HG03135 (cell line): Measurements from ENCODE around the gene PFKL.
"Not testable (repeated sequence)": the region's sequence is repeated elsewhere in the genome, so short reads cannot be mapped to it uniquely, and the experiment has no call there.

ENCODE experiments used
- ATAC-seq: cut with Tn5 transposase; IDR thresholded peaks from one replicate; pipeline ENCODE4 v1.9.1; 2021; ENCODE audit warnings: mild to moderate bottlenecking, moderate library complexity; ENCODE audit not compliant: unreplicated experiment

Gene PFKL

DNA sequence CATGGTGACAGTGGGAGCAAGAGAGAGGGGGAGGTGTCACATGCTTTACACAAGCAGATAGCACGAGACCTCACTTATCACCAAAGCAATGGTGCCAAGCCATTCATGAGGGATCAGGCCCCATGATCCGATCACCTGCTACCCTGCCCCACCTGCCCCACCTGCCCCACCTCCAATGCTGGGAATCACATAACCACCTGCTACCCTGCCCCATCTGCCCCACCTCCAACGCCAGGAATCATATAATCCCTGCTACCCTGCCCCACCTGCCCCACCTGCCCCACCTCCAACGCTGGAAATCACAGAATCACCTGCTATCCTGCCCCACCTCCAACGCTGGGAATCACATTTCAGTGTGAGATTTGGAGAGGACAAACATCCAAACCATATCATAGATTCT is 24.8 kb upstream of the PFKL start:
- ATAC-seq, result no peak

DNA sequence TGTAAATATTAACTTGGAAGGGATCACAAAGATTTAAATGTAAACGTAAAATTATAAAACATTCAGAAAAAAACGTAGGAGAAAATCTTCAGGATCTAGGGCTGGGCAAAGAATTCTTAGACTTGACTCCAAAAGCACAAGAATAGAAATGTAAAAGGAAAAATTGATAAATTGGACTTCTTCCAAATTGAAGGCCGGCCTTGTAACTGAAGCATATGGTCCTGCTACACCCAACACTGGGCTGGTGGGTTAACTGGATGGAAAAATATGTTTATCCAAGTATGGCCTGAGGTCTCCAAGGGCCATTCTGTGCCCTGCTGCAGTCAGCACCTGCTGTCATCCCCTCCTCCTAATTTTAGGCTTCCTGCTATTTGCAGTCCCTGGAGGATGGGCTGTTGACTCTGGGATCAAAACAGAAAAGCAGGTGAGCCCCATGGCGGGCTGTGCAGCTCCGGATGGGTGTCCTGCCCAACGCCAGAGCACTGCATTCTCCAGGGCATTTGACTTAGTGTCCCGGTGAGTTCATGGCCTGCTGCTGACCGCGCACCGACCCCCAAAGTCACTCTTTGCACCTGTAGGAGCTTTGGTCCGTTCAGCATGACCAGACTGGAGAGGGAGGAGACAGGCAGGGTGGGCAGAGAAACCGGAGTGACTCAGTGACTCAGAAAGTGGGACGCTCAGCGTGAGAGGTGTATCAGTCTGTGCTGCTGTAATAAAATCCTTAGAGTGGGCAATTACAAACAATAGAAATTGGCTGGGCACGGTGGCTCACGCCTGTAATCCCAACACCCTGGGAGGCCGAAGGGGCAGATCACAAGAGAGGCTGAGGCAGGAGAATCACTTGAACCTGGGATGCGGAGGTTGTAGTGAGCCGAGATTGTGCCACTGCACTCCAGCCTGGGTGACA is 20.2 kb upstream of the PFKL start:
- ATAC-seq, result no peak

DNA sequence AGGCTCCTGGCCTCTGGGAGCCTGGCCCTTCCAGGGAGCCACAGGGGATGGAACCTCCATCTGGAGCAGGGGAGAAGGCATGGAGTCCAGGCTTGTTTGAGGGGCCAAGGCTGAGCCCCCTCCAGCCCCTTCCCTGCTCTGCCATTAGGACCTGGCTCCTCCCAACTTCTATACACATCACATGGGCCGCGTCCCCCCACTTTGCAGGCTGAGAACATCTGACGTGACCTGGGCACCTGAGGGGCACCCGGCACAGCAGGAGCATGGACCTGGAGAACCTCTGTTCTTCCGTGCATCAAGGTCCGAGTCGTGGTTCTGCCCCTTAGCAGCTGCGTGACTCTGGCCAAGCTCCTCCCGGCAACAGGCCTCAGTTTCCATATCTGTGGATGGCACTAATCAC is 18.1 kb upstream of the PFKL start:
- ATAC-seq, result no peak

DNA sequence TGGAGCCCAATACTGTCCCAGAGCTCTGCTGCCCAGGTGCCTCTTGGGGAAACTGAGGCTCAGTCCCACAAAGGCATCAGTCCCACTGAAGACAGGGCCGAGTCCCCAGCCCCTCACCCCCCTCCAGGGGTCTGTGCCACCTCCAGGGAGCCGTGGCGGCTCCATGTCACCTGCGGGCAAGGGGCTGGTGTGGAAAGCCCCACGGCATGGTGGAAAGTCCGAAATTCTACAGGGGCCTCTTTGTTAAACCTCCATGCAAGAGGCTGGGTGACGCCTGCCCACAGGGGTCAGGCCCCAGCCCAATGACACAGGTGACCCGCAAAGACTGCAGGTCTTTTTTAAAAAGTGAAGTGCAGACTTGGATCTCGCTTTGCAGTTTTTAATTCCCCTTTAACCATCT is 17.5 kb upstream of the PFKL start:
- no peak for ATAC-seq

DNA sequence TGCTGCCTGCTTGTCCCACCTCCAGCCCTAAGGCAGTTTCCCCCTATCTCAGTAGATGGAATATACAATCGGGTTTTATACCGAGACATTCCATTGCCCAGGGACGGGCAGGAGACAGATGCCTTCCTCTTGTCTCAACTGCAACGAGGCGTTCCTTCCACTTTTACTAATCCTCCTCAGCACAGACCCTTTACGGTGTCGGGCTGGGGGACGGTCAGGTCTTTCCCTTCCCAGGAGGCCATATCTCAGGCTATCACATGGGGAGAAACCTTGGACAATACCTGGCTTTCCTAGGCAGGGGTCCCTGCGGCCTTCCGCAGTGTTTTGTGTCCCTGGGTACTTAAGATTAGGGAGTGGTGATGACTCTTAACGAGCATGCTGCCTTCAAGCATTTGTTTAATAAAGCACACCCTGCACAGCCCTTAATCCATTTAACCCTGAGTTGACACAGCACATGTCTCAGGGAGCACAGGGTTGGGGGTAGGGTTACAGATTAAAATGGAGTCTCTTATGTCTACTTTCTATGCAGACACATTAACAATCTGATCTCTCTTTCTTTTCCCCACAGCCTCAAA is 16.6 kb upstream of the PFKL start:
- not testable (repeated sequence) for ATAC-seq

DNA sequence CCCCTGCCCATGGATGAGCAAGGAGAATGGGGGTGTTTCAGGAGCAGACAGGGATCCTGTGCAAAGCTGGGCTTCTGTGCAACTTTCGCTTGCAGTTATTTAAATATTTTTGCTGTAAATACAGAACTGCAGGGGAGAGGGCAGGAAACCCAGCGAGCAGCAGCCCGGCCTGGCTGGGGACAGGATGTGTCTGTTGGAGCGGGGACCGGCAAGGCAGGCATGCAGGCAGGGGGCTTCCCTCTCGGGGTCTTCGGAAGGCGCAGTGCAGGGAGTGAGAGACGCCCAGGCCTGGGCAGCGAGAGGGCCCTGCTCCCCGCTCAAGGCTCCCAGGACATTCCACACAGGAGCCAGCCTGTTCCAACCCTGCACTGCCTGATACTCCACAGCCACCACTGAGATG is 15.9 kb upstream of the PFKL start:
- ATAC-seq, result no peak

DNA sequence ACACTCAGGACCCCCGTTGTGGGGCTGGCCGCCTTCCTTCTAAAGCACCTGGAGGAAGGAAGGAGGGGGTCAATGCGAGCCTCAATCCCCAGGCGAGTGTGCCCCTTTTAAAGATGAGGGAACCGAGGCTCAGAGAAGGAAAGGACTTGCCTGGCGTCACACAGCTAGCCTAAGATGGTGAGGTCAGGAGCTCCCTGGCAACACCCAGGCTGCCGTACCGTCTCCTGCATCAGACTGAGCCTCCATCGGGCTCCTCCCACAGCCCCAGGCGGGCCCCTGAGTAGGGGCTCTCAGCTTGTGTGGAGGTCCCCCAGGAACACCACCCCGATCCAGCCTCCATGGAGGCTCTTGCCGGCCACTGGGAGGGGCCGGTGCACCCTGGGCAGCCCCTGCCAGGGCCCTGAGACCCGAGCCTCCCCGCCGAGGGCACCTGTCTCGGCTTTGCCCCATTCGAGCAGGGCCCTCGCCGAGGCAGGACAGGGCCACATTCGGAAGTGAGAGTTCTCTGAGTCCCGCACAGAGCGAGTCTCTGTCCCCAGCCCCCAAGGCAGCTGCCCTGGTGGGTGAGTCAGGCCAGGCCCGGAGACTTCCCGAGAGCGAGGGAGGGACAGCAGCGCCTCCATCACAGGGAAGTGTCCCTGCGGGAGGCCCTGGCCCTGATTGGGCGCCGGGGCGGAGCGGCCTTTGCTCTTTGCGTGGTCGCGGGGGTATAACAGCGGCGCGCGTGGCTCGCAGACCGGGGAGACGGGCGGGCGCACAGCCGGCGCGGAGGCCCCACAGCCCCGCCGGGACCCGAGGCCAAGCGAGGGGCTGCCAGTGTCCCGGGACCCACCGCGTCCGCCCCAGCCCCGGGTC is 14.5 kb upstream of the PFKL start, which contains the start of gene AIRE:
Gene AIRE, plus strand, starts transcription at position 739 of the 855 bp plus-strand sequence. CDS start 131 bp downstream, outside the sequence.
- no peak for ATAC-seq

DNA sequence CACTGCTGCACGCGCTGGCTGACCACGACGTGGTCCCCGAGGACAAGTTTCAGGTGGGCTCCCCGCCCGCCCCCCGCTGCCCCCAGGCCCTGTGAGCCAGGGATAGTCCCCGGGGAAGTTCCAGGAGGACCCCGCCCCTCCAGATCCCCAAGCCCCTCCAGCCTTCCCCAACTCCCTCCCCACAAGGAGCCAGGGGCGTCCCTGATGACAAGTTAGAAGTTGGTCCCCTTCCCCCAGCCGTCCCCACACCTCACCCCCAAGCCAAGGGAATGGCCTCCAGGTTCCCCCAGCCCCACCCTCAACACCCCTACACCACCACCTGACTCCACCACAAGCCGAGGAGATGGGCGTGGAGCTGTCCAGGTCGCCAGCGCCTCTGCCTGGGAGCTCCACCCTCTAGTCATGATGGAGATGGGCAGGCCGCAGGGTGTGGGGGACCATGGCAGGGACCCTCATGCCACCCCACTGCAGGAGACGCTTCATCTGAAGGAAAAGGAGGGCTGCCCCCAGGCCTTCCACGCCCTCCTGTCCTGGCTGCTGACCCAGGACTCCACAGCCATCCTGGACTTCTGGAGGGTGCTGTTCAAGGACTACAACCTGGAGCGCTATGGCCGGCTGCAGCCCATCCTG is 13.7 kb upstream of the PFKL start:
- no peak for ATAC-seq

DNA sequence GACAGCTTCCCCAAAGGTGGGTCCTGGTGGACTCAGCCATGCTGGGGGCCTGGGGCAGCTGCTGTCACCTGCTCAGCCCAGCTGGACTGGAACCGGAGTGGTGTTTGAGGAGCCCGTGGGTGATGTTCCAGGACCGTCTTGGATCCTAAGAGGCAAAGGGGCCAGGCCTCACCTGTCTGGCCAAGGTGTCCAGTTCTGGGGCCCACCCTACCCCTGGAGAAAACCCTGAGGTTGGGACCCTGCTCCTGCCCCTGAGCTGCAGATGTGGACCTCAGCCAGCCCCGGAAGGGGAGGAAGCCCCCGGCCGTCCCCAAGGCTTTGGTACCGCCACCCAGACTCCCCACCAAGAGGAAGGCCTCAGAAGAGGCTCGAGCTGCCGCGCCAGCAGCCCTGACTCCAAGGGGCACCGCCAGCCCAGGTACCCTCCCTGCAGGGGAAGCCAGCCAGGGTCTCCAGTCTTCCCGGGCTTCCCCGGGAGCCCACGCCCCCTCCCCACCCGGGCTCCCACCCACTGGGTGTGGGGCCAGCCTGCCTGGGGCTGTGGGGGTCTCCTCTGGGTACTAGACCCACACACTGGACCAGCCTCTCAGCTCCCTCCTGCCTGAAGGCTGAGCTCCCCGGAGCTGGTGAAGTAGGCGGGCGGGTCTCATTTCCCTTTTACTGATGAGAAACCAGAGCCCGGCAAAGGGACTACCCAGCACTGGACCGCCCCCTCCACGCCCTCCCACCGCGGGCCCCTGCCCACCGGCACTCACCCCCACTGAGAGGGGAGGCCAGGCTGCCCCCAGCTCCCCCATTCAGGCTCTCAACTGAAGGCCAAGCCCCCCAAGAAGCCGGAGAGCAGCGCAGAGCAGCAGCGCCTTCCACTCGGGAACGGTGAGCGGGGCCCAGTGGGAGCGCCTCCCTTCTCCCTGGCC is 12.9 kb upstream of the PFKL start:
- no peak for ATAC-seq

DNA sequence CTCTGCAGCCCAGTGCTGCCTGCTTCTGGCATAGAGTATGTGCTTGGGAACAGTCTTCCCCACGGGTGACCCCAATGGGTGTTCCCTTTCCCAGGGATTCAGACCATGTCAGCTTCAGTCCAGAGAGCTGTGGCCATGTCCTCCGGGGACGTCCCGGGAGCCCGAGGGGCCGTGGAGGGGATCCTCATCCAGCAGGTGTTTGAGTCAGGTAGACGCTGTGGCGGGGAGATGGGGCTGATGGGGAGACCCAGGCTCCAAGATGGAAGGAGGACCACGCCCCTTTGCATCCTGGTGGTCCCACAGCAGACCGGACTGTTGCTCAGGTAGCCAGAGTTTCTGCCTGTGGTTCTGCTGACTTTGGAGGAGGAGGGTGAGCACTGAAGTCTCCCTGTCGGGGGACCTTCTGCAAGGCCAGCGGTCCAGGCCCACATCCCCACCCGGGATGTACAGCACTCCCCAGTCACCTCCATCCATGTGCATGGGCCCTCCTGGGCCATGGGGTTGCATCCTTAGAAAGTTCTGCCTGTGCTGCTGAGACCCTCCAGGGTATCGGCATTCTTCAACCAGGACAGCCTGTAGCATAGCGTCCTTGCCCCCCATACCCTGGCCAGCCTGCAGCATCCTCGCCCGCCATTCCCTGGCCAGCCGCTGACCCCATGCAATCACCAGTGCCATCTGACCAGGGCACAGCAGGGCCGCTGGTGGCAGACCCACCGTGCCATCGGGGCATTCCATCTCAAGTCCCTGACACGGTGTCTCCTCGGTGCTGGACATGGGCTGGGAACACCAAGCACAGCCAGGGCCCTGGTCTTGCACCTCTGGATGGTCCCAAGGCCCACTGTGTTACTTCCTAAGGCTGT is 11.4 kb upstream of the PFKL start:
- no peak for ATAC-seq

DNA sequence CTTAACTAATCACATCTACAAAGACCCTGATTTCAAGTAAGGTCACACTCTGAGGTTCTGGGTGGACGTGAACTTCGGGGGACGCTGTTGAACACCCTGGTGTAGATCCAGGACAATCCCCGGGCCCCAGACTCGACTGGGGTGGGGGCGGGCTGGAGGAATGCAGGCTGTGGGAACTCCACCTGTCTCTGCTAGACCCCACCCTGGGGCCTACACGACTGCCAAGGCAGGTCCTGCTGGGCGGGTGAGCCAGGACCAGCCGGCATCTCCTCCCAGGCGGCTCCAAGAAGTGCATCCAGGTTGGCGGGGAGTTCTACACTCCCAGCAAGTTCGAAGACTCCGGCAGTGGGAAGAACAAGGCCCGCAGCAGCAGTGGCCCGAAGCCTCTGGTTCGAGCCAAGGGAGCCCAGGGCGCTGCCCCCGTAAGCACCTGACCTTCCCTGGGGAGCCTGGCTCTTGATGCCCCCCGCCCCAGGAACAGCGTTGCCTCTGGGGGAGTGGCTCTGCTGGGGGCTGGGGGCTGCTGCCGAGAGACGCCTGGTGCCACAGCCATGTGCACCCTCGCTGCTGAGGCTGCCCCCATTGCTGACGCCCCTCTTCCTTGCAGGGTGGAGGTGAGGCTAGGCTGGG is 10.4 kb upstream of the PFKL start:
- no peak for ATAC-seq

DNA sequence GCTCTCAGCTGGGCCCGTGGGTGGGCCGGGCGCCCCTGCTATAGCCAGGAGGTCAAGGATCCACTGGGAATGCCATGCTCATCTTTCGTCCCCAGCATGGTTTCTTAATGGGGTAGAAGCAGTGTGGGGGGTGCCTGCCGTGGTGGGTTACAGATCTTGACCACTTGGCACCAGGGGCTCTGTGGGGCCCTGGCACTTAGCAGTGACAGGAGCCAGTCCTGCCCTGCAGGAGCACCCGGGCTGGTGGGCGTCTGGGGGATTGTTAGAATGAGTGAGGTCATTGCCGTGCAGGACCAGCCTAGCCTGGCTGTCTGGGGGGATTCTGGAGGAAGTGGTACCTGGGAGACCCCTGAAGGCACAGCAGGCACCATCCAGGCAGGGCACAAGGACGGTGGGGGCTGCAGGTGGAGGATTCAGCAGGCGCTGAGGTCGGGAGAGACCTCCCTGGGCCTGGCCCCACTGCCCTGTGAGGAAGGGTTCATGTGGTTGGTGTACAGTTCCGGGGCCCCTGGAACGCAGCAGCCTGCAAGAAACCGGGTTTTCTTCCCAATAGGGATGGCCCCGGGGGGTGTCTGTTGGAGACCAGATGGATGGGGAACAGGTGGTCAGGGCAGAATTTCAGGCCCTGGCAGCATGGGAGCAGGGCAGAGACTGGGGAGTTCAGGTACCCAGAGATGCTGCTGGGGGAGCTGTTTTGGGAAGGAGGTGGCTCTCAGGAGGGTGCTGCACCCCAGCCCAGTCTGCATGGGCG is 9.4 kb upstream of the PFKL start:
- ATAC-seq, result no peak

DNA sequence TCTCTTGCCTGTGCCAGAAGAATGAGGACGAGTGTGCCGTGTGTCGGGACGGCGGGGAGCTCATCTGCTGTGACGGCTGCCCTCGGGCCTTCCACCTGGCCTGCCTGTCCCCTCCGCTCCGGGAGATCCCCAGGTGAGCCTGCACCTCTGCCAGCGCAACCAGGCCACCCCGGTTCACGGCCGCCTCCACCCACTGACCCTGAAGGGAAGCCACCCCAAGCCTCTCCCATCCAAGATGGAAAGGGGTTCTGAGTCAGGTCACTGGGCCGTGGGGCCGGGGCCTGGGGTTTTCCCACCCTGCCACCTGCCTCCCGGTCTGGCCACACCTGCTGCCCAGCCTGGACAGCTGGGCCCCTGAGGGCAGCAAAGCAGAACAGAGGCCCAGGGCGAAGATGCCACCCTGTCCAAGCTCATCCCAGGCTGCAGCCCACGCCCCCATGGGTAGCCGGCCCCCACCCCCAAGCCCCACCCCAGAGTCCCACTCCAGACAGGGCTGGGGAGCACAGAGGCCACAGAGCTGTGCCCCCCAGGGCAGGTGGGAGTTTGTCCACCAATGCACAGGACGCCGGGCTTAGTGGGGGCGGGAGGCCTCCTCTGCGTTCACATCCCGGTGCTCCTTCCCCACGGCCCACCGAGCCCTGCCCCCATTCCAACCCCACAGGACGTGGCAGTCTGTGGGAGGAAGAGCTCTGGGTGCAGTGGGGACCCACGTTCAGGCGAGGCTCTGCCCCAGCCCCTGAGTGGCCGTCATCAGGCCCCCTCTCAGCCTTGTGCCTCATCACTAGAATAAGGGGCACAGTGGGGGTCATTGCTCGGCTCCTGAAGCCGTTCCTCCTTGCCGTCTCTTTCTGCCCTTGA is 8.5 kb upstream of the PFKL start:
- ATAC-seq, result no peak

DNA sequence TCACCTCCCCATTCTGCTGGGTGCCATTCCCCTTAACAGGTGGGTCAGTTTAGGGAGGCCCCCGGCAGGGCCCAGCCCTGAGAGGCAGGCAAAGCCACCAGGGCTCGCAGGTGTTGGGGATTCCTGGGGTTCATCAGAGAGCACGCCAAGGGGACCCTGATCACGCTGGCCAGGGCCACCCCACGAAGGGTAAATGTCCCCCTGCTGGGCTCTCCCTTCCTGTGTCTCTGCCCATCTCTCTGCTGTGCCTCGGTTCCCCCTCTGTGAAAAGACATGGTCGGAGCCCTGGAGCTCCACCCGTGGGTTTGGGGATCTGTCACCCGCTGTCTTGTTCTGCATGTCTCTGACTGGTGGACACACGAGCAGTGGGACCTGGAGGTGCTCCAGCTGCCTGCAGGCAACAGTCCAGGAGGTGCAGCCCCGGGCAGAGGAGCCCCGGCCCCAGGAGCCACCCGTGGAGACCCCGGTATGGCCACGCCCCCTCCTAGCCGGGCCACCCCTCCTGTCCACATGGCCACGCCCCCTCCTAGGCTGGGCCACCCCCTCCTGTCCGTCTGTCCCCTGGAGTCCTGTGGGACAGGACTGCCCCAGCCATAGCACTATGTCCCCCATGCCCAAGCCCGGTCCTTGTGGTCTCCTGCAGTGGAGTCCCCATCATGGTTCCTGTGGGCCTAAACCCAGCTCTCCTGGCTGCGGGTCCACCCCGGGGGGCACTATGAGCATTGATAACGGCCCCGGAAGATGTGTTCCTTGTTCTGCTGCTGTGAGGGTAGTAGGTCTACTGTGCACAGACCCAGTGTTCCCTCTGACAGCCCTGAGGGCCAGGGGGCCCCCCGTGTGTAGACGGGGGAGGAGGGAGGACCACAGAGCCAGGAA is 7.7 kb upstream of the PFKL start:
- ATAC-seq, result no peak

DNA sequence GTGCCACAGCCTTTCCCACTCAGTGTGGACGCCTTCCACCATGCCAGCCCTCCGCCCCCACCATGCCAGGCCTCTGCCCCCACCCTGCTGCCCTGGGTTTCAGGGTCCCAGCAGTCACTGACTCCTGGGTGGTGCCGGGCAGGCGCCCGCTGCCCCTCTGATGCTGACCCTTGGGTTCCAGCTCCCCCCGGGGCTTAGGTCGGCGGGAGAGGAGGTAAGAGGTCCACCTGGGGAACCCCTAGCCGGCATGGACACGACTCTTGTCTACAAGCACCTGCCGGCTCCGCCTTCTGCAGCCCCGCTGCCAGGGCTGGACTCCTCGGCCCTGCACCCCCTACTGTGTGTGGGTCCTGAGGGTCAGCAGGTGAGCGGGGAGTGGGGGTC is 7.0 kb upstream of the PFKL start:
- no peak for ATAC-seq
